Measurements from ENCODE around the gene ELOB. TPM values are rescaled to one million over a fixed set of nuclear protein-coding genes. Genes with fewer than 3 reads are reported as not detected.
A peak's percentile ranks its signal among the peaks of the same experiment; 100 is the strongest.

The ELOB gene
- total RNA-seq, 1 experiment from 2014 or later, result 289 TPM

DNA sequence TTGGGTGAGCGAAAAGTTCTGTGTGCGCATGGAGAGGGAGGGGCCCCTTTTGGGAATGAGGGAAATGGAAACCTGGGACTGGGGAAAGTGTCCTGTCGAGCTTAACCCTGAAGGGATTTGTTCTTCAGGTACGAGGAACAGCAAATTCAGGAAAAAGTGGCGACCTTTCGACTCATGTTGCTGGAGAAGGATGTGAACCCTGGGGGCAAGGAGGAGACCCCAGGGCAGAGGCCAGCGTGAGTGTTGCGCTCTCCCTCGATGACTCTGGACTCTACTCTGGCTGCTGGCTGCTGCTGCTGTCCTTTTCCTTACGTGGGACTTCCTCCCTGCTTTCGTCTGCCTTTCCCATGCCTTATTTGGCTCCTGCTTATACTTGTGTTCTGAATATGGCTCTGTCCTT, 19.7 kb downstream of the ELOB start:
- no TSS peak for BruUV-seq (replicated peaks)
- Histone ChIP-seq H3K4me1 (ENCODE audit: insufficient read depth, low read length) (peaks cover 14% of the 10 kb centered on the region), H4K20me1 (ENCODE audit: low read length) (peaks cover 67% of the 10 kb centered on the region), H3K79me2 (ENCODE audit: low read length) (peaks cover 94% of the 10 kb centered on the region), H3K4me3 (ENCODE audit: low read length) (no peak overlapping the region), H3K27ac (ENCODE audit: low read length) (no peak overlapping the region), H3K9ac (ENCODE audit: low read length) (no peak overlapping the region), H3K9me3 (ENCODE audit: low read length) (no peaks in the 10 kb centered on the region), H2AFZ (ENCODE audit: low read length) (no peak overlapping the region), H3K4me2 (ENCODE audit: low read length) (no peak overlapping the region), H3F3A (ENCODE audit: low read length, unreplicated experiment) (no peaks in the 10 kb centered on the region), H3K27me3 (ENCODE audit: low read length) (no peaks in the 10 kb centered on the region), H3K36me3 (ENCODE audit: low read depth, low read length) (peaks cover 58% of the 10 kb centered on the region), H3K9me2 (replicated peaks; ENCODE audit: low read length) (no peaks in the 10 kb centered on the region)
- TF ChIP-seq, protein P1, sequence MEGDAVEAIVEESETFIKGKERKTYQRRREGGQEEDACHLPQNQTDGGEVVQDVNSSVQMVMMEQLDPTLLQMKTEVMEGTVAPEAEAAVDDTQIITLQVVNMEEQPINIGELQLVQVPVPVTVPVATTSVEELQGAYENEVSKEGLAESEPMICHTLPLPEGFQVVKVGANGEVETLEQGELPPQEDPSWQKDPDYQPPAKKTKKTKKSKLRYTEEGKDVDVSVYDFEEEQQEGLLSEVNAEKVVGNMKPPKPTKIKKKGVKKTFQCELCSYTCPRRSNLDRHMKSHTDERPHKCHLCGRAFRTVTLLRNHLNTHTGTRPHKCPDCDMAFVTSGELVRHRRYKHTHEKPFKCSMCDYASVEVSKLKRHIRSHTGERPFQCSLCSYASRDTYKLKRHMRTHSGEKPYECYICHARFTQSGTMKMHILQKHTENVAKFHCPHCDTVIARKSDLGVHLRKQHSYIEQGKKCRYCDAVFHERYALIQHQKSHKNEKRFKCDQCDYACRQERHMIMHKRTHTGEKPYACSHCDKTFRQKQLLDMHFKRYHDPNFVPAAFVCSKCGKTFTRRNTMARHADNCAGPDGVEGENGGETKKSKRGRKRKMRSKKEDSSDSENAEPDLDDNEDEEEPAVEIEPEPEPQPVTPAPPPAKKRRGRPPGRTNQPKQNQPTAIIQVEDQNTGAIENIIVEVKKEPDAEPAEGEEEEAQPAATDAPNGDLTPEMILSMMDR (conservative IDR thresholded peaks at IDR 0.05; ENCODE audit: low read depth, low read length), result no peak
- TF ChIP-seq EZH2phosphoT487 (IDR thresholded peaks at IDR 0.05; ENCODE audit: borderline replicate concordance, low read length) (no peak), EZH2 (IDR thresholded peaks at IDR 0.05; ENCODE audit: low read length, unreplicated experiment) (no peak)
- no peak for ATAC-seq
- no peak for DNase-seq
- ChIA-PET POLR2A (ENCODE audit: unreplicated experiment) (no interaction called here), CTCF (no interaction called here)
- intact Hi-C loops (cut with micrococcal nuclease), result no loop called here

GRCh38 chr16:2756288-2757015, 20.6 kb downstream of the ELOB start:
- Histone ChIP-seq H3K79me2 (ENCODE audit: low read length) (peaks cover 90% of the 10 kb centered on the region), H3K9me2 (replicated peaks; ENCODE audit: low read length) (no peaks in the 10 kb centered on the region), H2AFZ (ENCODE audit: low read length) (no peak overlapping the region), H3K4me2 (ENCODE audit: low read length) (no peak overlapping the region), H3K36me3 (ENCODE audit: low read depth, low read length) (peaks cover 49% of the 10 kb centered on the region), H3K4me1 (ENCODE audit: insufficient read depth, low read length) (peaks cover 20% of the 10 kb centered on the region), H3K9me3 (ENCODE audit: low read length) (no peaks in the 10 kb centered on the region), H4K20me1 (ENCODE audit: low read length) (peaks cover 67% of the 10 kb centered on the region), H3K4me3 (ENCODE audit: low read length) (no peak overlapping the region), H3K27me3 (ENCODE audit: low read length) (no peaks in the 10 kb centered on the region), H3K9ac (ENCODE audit: low read length) (no peak overlapping the region), H3K27ac (ENCODE audit: low read length) (no peak overlapping the region), H3F3A (ENCODE audit: low read length, unreplicated experiment) (no peaks in the 10 kb centered on the region)
- ChIA-PET CTCF (no interaction called here), POLR2A (ENCODE audit: unreplicated experiment) (no interaction called here)
- DNase-seq (no peak), ATAC-seq (no peak)
- TF ChIP-seq EZH2phosphoT487 (IDR thresholded peaks at IDR 0.05; ENCODE audit: borderline replicate concordance, low read length) (no peak), EZH2 (IDR thresholded peaks at IDR 0.05; ENCODE audit: low read length, unreplicated experiment) (no peak)
- TF ChIP-seq, protein P1 (conservative IDR thresholded peaks at IDR 0.05; ENCODE audit: low read depth, low read length), result no peak
- intact Hi-C loops (cut with micrococcal nuclease), result no loop called here
- BruUV-seq (replicated peaks), result no TSS peak

- peaks cover 36% of the 10 kb centered on the region for H3K36me3 ChIP-seq (ENCODE audit: low read depth, low read length)
- ATAC-seq, result no peak
- no peak overlapping the region for H3K27ac ChIP-seq (ENCODE audit: low read length)
- intact Hi-C loops (cut with micrococcal nuclease), result no loop called here
- no peak overlapping the region for H2AFZ ChIP-seq (ENCODE audit: low read length)
- DNase-seq, result no peak
- POLR2A ChIA-PET (ENCODE audit: unreplicated experiment), result no interaction called here
- peaks cover 60% of the 10 kb centered on the region for H4K20me1 ChIP-seq (ENCODE audit: low read length)
- peaks cover 86% of the 10 kb centered on the region for H3K79me2 ChIP-seq (ENCODE audit: low read length)
- CTCF ChIA-PET, result no interaction called here
- H3K4me2 ChIP-seq (ENCODE audit: low read length), result peak overlapping the region; percentile 98
- H3K27me3 ChIP-seq (ENCODE audit: low read length), result no peaks in the 10 kb centered on the region
- H3K4me3 ChIP-seq (ENCODE audit: low read length), result peak overlapping the region; percentile 89
- H3K9me2 ChIP-seq (replicated peaks; ENCODE audit: low read length), result no peaks in the 10 kb centered on the region
- H3K9ac ChIP-seq (ENCODE audit: low read length), result peak overlapping the region; percentile 95; the same call in 1 of the 2 replicates
- BruUV-seq (replicated peaks), result no TSS peak
- no peaks in the 10 kb centered on the region for H3K9me3 ChIP-seq (ENCODE audit: low read length)
- peaks cover 23% of the 10 kb centered on the region for H3K4me1 ChIP-seq (ENCODE audit: insufficient read depth, low read length)
- TF ChIP-seq EZH2phosphoT487 (IDR thresholded peaks at IDR 0.05; ENCODE audit: borderline replicate concordance, low read length), result no peak
- TF ChIP-seq EZH2 (IDR thresholded peaks at IDR 0.05; ENCODE audit: low read length, unreplicated experiment), result no peak
- TF ChIP-seq, protein P1 (conservative IDR thresholded peaks at IDR 0.05; ENCODE audit: low read depth, low read length), result no peak
- H3F3A ChIP-seq (ENCODE audit: low read length, unreplicated experiment), result no peaks in the 10 kb centered on the region
Measured at GRCh38 chr16:2755158-2755557, 21.9 kb downstream of the ELOB start.
